GM03348 (cell line): ENCODE data around the gene SGCB.

Experiments used
- DNase-seq: peaks from one replicate; pipeline ENCODE4 v3.0.0; 2012; ENCODE audit warnings: low spot score

The SGCB gene

DNA sequence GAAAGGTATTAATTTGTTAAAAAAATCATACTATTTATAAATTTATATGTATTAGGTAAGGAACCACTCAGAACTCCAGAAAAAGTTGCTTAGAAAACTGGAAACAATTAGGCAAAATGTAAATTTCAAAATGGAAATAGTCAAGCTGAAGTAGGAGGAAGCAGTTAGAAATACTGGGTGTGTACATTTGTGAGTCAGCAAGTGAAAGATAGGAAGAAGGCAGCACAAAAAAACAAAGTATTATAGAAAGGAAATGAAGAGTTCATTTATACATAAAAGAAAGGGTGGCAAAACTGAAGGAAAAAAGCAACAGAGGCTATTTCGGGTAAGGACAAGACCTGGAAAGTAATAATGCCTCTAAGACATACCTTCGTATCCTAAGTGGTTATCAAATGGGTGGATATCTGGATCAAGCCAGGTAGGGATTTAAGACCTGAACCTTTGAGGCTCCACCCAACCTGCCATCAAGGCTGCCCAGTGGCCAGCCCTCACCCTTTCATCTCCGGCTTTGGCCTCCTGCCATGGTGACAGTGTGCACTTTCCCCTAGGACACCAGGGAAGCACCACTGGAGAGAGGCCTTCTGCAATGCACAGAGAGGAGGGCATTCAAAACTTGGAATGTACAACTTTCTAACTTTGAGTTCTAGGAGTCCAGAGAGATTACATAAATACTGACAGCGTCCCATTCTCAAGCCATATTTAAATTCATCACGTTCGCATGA, 18.0 kb downstream of the SGCB start, which contains the start of gene LRRC66:
TSS of gene LRRC66 (minus strand) at position 428 of the 722 bp plus-strand sequence. CDS start 2,750 bp downstream, outside the sequence.
- DNase-seq: peak; percentile 14

GRCh38 chr4:52017814-52018213, 20.3 kb downstream of the SGCB start:
- DNase-seq: no peak

- DNase-seq: no peak
Measured at GRCh38 chr4:52016981-52017380, 21.1 kb downstream of the SGCB start.

GRCh38 chr4:52015366-52015765, 22.7 kb downstream of the SGCB start:
- no peak for DNase-seq

- DNase-seq: no peak
Measured at GRCh38 chr4:52014903-52015302, 23.2 kb downstream of the SGCB start.

DNA sequence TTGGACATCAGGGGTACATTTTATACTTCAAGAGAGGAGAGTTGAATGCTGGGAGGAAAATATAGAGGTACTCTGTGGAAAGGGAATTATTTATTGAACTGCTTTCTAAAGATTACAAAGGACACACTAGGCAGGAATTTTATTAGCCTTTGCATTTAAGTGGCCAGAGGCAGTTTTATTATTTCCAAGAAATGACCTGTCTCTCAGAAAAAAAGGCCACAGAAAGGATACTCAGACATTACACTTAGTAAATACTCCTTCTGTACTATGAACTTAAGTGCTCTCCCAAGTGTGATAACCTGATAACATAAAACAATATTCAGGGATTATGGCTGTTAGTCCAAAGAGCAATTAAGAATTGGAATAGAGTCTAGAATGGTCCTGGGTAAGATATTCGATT, 25.4 kb downstream of the SGCB start:
- no peak for DNase-seq

- no peak for DNase-seq
Measured at GRCh38 chr4:52010986-52011385, 27.1 kb downstream of the SGCB start.

DNA sequence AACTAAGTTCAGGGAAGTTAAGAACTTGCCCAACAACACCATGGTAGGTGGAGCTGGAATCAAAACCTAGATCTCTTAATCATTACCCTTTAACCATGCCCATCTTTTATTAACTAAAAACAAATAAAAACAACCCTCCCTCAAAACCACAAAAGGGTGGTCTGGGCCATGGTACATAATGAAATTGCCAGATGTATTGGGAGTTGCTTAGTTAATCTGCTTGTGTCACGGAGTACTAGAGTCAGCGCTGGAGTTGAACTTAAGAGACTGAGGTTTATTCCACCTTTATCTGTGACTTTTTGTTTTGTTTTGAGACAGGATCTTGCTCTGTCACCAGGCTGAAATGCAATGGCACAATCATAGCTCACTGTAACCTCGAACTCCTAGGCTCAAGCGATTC, 31.2 kb downstream of the SGCB start:
- DNase-seq: no peak

DNA sequence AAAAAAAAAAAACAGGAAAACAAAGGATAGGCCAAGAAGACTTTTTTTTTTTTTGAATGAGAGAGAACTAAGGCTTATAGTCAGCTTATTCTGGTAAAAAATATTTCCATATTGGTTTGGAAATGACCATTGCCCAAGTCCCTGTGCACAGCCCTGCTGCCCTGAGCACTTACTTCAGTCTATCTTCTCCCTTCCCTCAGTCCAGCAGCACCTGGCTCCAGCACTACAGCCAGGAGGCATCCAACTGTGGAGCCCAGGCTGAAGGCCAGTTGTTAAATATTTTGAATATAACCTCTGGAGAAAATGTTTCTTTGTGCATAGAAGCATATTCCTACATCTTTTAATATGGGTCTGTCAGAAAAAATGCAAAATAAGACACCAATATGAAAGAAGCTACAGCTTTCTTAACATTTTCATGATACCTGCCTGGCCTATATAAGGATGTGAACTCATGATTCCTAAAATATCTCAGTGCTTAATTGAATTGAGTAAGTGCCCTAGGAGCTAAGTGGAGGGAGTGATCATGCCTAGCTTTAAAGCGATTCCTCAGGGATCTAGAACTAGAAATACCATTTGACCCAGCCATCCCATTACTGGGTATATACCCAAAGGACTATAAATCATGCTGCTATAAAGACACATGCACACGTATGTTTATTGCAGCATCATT, 32.4 kb downstream of the SGCB start:
- no peak for DNase-seq

GRCh38 chr4:52004414-52004813, 33.7 kb downstream of the SGCB start:
- no peak for DNase-seq

DNA sequence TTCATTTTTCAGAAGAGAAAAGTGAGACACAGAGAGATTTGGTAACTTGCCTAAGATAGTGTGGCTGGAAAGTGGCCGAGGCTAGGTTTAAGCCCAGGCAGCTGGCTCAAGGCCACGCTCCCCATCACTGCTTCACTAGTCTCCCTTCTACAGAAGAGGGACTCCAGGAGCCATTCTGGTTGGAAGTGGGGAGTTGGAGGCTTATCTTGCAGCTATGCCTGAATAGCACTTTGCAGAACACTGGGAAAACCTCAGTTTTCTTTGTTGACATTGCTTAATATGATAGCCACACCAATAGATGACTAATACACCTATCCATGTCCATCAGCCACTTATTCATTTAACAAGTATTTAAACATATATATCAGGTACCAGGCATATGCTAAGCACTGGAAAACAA, 36.5 kb downstream of the SGCB start:
- DNase-seq: no peak

DNA sequence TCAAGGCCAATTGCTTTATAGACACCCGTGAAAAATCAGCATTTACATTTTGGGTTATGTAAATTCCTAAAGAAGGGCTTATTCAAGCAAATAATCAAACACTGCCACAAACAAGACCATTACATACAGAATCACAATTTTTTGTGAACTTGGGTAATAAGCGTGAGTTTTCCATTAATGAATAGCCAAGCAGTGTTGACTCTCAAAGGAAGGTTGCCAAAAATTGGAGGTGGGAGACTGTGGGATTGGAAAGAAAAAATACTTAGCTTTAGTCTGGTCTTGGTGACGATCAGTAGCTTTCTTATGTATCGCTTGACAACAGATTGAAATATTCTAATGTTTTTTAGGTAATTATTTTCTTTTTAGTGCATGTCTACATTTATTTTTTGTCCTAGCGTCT, 38.8 kb downstream of the SGCB start:
- DNase-seq: no peak

DNA sequence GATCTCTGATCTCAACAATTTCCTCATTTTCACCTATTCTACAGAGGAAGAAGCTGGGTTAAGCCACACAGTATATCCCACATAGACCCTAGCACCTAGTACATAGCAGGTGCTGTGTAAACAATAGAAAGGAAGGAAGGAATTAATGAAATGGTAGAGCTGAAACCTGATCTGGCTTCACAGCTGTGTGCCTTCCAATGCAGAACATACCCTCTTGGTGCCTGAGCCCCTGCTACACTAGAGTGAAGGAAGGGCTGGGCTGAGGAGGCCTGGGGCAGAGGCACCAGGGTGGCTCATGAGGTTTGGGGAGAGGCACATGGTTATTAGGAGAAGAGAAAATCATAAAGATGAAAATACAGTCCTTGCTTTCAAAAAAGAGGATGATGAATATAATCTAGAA, 39.3 kb downstream of the SGCB start:
- DNase-seq: no peak

DNA sequence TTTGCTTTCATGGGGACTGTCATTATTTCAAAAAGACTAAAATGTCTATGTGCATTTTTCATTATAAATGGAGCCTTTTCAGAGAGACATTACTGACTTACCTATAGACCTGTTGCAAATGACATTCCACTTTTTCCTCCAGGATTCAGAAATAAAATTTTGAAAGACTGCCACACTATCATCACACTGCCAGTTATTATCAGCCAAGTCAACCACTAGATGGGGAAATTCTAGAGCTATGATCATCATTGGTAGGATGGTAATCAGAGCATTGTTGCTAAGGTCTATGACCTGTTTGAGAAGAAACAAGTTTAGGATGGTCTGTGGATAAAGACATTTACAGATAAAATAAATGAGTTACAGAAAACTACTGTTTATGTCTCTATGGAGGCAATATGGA, 40.5 kb downstream of the SGCB start:
- no peak for DNase-seq

DNA sequence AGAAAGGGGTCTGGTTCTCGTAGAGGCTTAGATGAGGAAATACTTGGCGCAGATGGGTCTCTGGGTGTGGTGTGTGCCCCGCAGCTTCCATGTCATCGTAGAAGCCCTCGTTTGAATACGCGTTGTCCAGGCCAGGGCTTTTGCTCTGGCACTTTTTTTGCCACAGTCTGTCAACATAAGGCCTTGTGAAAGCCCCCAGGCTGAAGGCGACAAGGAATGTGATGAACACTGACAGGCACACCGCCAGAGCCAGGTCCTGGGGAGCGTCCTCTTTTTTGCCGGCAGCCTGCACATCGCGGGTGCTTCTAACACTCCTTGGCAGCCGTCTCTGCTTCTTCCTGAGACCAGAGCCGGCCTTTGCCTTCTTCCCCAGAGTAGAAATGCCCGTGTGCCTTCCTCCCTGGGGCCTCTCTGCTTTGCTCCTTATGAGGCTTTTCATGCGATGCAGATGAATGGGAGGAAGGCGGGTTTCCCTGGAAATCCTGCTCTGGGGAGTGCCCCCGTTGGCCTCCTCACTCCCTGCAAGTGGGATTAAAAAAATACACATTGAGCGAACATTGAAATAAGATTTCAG, 42.4 kb downstream of the SGCB start:
- no peak for DNase-seq
